ENCODE data around the gene SLAMF9.

Gene SLAMF9

GRCh38 chr1:159978107-159978398 lies 24.0 kb upstream of the SLAMF9 start:
- no peak for TF ChIP-seq CTCF (IDR thresholded peaks at IDR 0.05; ENCODE audit: low read depth, low read length)

GRCh38 chr1:159977364-159978106 lies 23.5 kb upstream of the SLAMF9 start:
- no peak for TF ChIP-seq CTCF (IDR thresholded peaks at IDR 0.05; ENCODE audit: low read depth, low read length)
- no peak overlapping the region for H3K4me3 ChIP-seq (ENCODE audit: low read depth, low read length)

More at GRCh38 chr1:159978107-159978398, 24.0 kb upstream of the SLAMF9 start:
- no peak overlapping the region for H3K4me3 ChIP-seq (ENCODE audit: low read depth, low read length)

- no peak overlapping the region for H3K4me3 ChIP-seq (ENCODE audit: low read depth, low read length)
- TF ChIP-seq CTCF (IDR thresholded peaks at IDR 0.05; ENCODE audit: low read depth, low read length): no peak
Observed at GRCh38 chr1:159974350-159974965, 20.4 kb upstream of the SLAMF9 start.

- TF ChIP-seq CTCF (IDR thresholded peaks at IDR 0.05; ENCODE audit: low read depth, low read length): no peak
- H3K4me3 ChIP-seq (ENCODE audit: low read depth, low read length): no peak overlapping the region
Observed at GRCh38 chr1:159973350-159973940, 19.4 kb upstream of the SLAMF9 start.

- H3K4me3 ChIP-seq (ENCODE audit: low read depth, low read length): no peak overlapping the region
- no peak for TF ChIP-seq CTCF (IDR thresholded peaks at IDR 0.05; ENCODE audit: low read depth, low read length)
Observed at GRCh38 chr1:159972443-159973205, 18.6 kb upstream of the SLAMF9 start.

- TF ChIP-seq CTCF (IDR thresholded peaks at IDR 0.05; ENCODE audit: low read depth, low read length): no peak
- H3K4me3 ChIP-seq (ENCODE audit: low read depth, low read length): no peak overlapping the region
Observed at GRCh38 chr1:159970932-159971342, 16.9 kb upstream of the SLAMF9 start.
